HEK293 (cell line): ENCODE data around the gene TCOF1.

Experiments
- GLI2 ChIP-seq: fragments of 450-650 bp; formaldehyde crosslinking; IDR thresholded peaks from 2 replicates; pipeline ENCODE4; 2017; ENCODE audit warnings: missing biosample characterization, missing genetic modification characterization, low read depth, borderline replicate concordance
- OVOL3 ChIP-seq: fragments of 450-650 bp; formaldehyde crosslinking; IDR thresholded peaks from 2 replicates; pipeline ENCODE4 v1.5.1; 2016; ENCODE audit warnings: missing biosample characterization, missing genetic modification characterization
- ZBTB7A ChIP-seq: fragments of 450-650 bp; formaldehyde crosslinking; IDR thresholded peaks from 2 replicates; pipeline ENCODE4 v1.5.1; 2016; ENCODE audit warnings: low read depth, missing biosample characterization, missing genetic modification characterization
- ZNF223 ChIP-seq: fragments of 450-650 bp; formaldehyde crosslinking; IDR thresholded peaks from 2 replicates; pipeline ENCODE4 v1.5.1; 2016; ENCODE audit warnings: missing biosample characterization, missing genetic modification characterization
- ZNF248 ChIP-seq: fragments of 450-650 bp; formaldehyde crosslinking; IDR thresholded peaks from 2 replicates; pipeline ENCODE4 v1.5.1; 2017; ENCODE audit warnings: missing biosample characterization, missing genetic modification characterization
- ZNF302 ChIP-seq: fragments of 450-650 bp; formaldehyde crosslinking; IDR thresholded peaks from 2 replicates; pipeline ENCODE4 v1.5.1; 2016; ENCODE audit warnings: missing biosample characterization, missing genetic modification characterization, low read depth
- ZNF423 ChIP-seq: fragments of 450-650 bp; formaldehyde crosslinking; IDR thresholded peaks from 2 replicates; pipeline ENCODE4 v1.5.1; 2016; ENCODE audit warnings: missing biosample characterization, missing genetic modification characterization
- ZNF677 ChIP-seq: fragments of 450-650 bp; IDR thresholded peaks from 2 replicates; pipeline ENCODE4 v1.5.0; 2018; ENCODE audit warnings: missing biosample characterization, mild to moderate bottlenecking, missing genetic modification characterization, moderate library complexity
- TF ChIP-seq, protein P1 (sequence below): fragments of 450-650 bp; formaldehyde crosslinking; IDR thresholded peaks from 2 replicates; pipeline ENCODE4 v1.5.1; 2016; ENCODE audit warnings: missing biosample characterization, missing genetic modification characterization

DNA sequence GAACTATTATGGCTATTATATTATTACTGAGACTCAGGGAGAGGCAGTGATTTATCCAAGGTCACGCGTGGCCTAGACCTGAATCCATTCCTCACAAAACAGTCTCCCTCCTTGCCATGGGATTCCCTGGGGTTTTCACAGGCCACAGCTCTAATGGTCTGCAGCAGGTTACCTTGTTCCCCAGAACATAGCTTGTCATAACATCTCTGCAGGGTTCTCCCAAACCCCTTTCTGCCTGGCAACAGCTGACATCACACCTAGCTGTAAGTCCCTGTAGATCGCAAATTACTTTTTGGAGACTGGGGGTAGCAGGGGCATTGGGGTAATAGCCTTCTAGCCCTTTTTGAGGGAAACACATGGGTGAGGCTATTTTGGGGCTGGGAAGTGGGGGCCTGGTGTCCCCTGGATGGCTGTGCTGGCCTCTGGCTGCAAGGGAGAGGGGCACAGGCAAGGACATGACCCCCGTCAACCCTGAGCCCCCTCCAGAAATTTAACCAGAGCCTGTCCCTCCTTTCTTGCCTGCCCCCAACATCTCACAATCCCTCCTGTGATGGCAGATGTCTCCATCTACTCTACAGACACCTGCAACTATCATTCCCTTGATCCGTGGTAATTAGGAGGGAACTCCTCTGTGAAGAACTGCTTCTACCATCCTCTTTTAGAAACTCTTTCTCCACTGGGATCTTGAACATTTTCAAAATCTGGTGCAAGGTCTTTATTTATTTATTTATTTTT, 53.9 kb downstream of the TCOF1 start:
- TF ChIP-seq, protein P1, sequence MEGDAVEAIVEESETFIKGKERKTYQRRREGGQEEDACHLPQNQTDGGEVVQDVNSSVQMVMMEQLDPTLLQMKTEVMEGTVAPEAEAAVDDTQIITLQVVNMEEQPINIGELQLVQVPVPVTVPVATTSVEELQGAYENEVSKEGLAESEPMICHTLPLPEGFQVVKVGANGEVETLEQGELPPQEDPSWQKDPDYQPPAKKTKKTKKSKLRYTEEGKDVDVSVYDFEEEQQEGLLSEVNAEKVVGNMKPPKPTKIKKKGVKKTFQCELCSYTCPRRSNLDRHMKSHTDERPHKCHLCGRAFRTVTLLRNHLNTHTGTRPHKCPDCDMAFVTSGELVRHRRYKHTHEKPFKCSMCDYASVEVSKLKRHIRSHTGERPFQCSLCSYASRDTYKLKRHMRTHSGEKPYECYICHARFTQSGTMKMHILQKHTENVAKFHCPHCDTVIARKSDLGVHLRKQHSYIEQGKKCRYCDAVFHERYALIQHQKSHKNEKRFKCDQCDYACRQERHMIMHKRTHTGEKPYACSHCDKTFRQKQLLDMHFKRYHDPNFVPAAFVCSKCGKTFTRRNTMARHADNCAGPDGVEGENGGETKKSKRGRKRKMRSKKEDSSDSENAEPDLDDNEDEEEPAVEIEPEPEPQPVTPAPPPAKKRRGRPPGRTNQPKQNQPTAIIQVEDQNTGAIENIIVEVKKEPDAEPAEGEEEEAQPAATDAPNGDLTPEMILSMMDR (tag by site-specific recombination), result no peak
- TF ChIP-seq ZNF423 (tag by site-specific recombination) (no peak), ZNF223 (no peak), ZNF248 (tag by site-specific recombination) (no peak), ZNF302 (tag by site-specific recombination) (no peak), ZBTB7A (tag by site-specific recombination) (no peak), GLI2 (no peak), OVOL3 (tag by site-specific recombination) (no peak), ZNF677 (tag by site-specific recombination) (no peak)
